Fibroblast of pulmonary artery (primary cell): Measurements from ENCODE around the gene CATSPER2.
"Not testable (repeated sequence)": the region's sequence is repeated elsewhere in the genome, so short reads cannot be mapped to it uniquely, and the experiment has no call there.

Experiments
- DNase-seq: peaks from one replicate; pipeline ENCODE4 v3.0.0-alpha.2; 2010; ENCODE audit warnings: low read depth
- H3K4me3 ChIP-seq: replicated peaks from 2 replicates; pipeline ENCODE4 v1.5.1; 2011; ENCODE audit warnings: low read depth, mild to moderate bottlenecking, control low read depth, low read length, moderate library complexity
- TF ChIP-seq, protein P1 (sequence below): IDR thresholded peaks from 2 replicates; pipeline ENCODE4 v1.5.1; 2011; ENCODE audit warnings: mild to moderate bottlenecking, control low read depth, low read length, inconsistent platforms; ENCODE audit errors: missing control alignments

The CATSPER2 gene

GRCh38 chr15:43648649-43649429, at the start of gene CATSPER2:
CATSPER2 (minus strand) TSS chr15:43648844; CDS start chr15:43648061, 783 bp downstream.
- TF ChIP-seq, protein P1, sequence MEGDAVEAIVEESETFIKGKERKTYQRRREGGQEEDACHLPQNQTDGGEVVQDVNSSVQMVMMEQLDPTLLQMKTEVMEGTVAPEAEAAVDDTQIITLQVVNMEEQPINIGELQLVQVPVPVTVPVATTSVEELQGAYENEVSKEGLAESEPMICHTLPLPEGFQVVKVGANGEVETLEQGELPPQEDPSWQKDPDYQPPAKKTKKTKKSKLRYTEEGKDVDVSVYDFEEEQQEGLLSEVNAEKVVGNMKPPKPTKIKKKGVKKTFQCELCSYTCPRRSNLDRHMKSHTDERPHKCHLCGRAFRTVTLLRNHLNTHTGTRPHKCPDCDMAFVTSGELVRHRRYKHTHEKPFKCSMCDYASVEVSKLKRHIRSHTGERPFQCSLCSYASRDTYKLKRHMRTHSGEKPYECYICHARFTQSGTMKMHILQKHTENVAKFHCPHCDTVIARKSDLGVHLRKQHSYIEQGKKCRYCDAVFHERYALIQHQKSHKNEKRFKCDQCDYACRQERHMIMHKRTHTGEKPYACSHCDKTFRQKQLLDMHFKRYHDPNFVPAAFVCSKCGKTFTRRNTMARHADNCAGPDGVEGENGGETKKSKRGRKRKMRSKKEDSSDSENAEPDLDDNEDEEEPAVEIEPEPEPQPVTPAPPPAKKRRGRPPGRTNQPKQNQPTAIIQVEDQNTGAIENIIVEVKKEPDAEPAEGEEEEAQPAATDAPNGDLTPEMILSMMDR: no peak
- DNase-seq: no peak
- no peak within 1 kb of the TSS for H3K4me3 ChIP-seq

- DNase-seq, H3K4me3 ChIP-seq: not testable (repeated sequence)
These were observed 44.7 kb upstream of the CATSPER2 start, which contains the start of gene CKMT1A for GRCh38 chr15:43693148-43694022. CKMT1A (plus strand) TSS chr15:43693859; CDS start chr15:43694051, 192 bp downstream.

- not testable (repeated sequence) for DNase-seq, H3K4me3 ChIP-seq
These were observed 44.0 kb upstream of the CATSPER2 start for GRCh38 chr15:43692679-43693078.

GRCh38 chr15:43689604-43690301, 41.1 kb upstream of the CATSPER2 start:
- DNase-seq, H3K4me3 ChIP-seq: not testable (repeated sequence)

- not testable (repeated sequence) for DNase-seq, H3K4me3 ChIP-seq
These were observed 25.5 kb upstream of the CATSPER2 start for GRCh38 chr15:43674175-43674574.

DNA sequence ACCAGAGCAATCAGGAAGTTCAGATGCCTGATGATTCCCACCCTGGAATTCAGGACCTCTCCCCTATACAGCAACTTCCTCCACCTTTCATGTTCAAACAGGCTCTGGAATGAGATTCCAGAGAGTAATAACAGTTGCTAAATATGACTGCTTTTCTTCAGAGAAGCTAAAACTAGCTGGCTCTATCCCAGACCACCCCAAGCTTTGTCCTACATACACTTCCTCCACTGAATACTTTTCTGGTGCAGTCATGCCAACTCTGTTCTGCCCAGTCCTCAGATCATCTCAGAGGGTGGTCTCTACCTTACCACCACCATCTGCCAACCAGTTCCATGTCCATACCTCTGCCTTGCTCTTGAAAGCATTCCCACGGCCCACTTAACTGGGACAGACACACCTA, 17.5 kb upstream of the CATSPER2 start:
- not testable (repeated sequence) for H3K4me3 ChIP-seq, DNase-seq

GRCh38 chr15:43663333-43663732, 14.7 kb upstream of the CATSPER2 start:
- not testable (repeated sequence) for H3K4me3 ChIP-seq, DNase-seq

GRCh38 chr15:43662293-43662692, 13.6 kb upstream of the CATSPER2 start:
- not testable (repeated sequence) for DNase-seq, H3K4me3 ChIP-seq

DNA sequence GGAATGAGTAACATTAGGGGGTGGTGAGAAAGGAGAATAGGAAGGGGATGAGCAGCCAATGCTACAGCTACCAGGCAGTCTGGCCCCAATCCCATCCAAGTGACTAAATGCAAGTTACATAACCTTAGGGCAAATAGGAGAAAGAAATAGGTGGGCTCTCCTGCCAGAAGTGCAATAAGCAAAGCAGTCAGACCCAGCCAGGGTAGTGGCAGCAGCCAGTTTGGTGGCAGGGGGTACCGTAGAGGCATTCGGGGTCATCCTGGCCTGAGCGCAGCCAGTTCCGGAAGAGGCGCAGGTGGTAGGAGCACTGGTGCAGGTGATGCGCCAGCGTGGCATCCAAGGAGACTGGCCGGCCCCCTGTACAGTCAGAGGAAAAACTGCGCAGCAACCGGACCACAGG, 11.1 kb upstream of the CATSPER2 start:
- not testable (repeated sequence) for H3K4me3 ChIP-seq, DNase-seq

- not testable (repeated sequence) for DNase-seq, H3K4me3 ChIP-seq
These were observed 834 bp upstream of the CATSPER2 start for GRCh38 chr15:43649430-43649926.

- not testable (repeated sequence) for DNase-seq, H3K4me3 ChIP-seq
These were observed 10.0 kb downstream of the CATSPER2 start for GRCh38 chr15:43638464-43639204.

- not testable (repeated sequence) for H3K4me3 ChIP-seq, DNase-seq
These were observed 21.7 kb downstream of the CATSPER2 start for GRCh38 chr15:43626937-43627336.
